OCI-LY3 (cell line): Measurements from ENCODE around the gene BRI3.

Source experiments
- CTCF ChIP-seq: fragments of 200-600, 300-600 bp; sonication (generic); IDR thresholded peaks from 2 replicates; pipeline ENCODE4 v1.5.1; 2014; ENCODE audit warnings: antibody characterized with exemption, low read length, low read depth
- EZH2phosphoT487 ChIP-seq: fragments of 200-600 bp; shearing (Covaris generic); IDR thresholded peaks from 2 replicates; pipeline ENCODE4 v1.6.1; 2018; ENCODE audit warnings: antibody characterized with exemption, mixed run types, low read depth

GRCh38 chr7:98276241-98276761, 5.2 kb upstream of the BRI3 start:
- no peak for TF ChIP-seq CTCF
- no peak for TF ChIP-seq EZH2phosphoT487
